RPMI7951 (cell line): Measurements from ENCODE around the gene RAB7B. TPM values are rescaled to one million over a fixed set of nuclear protein-coding genes. Genes with fewer than 3 reads are reported as not detected.
"Not testable (repeated sequence)": the region's sequence is repeated elsewhere in the genome, so short reads cannot be mapped to it uniquely, and the experiment has no call there.

ENCODE experiments used
- DNase-seq: peaks from one replicate; pipeline ENCODE4 v3.0.0-alpha.2; 2012; ENCODE audit warnings: low read depth
- total RNA-seq: library from RNA; depleted of rRNA; stranded (reverse); fragments of >200 nt; shearing (Covaris generic); gene quantifications from 2 replicates; pipeline ENCODE4 v1.2.3, GENCODE V29; 2014

RAB7B gene
- total RNA-seq, 1 experiment from 2014 or later, result 0.96 TPM

- not testable (repeated sequence) for DNase-seq
Measured at GRCh38 chr1:205996641-205997040, 6.6 kb downstream of the RAB7B start.

- peak; percentile 44 for DNase-seq
Measured at GRCh38 chr1:205994346-205994745, 8.8 kb downstream of the RAB7B start.

- no peak for DNase-seq
Measured at GRCh38 chr1:205993068-205993467, 10.1 kb downstream of the RAB7B start.

GRCh38 chr1:205992218-205992882 lies 10.8 kb downstream of the RAB7B start:
- DNase-seq, result no peak

- DNase-seq, result peak; percentile 36
Measured at GRCh38 chr1:205991237-205991636, 12.0 kb downstream of the RAB7B start.

- DNase-seq, result no peak
Measured at GRCh38 chr1:205990226-205990625, 13.0 kb downstream of the RAB7B start.

- no peak for DNase-seq
Measured at GRCh38 chr1:205989786-205990185, 13.4 kb downstream of the RAB7B start.

- DNase-seq, result no peak
Measured at GRCh38 chr1:205988585-205988995, 14.6 kb downstream of the RAB7B start.

- no peak for DNase-seq
Measured at GRCh38 chr1:205986861-205987260, 16.3 kb downstream of the RAB7B start.

GRCh38 chr1:205986292-205986691 lies 16.9 kb downstream of the RAB7B start:
- DNase-seq, result no peak

- no peak for DNase-seq
Measured at GRCh38 chr1:205985330-205986005, 17.7 kb downstream of the RAB7B start.

GRCh38 chr1:205983925-205984725 lies 19.1 kb downstream of the RAB7B start:
- DNase-seq, result peak; percentile 44

GRCh38 chr1:205981257-205981656 lies 21.9 kb downstream of the RAB7B start:
- no peak for DNase-seq

- DNase-seq, result peak; percentile 42
Measured at GRCh38 chr1:205980237-205980870, 22.8 kb downstream of the RAB7B start.

- no peak for DNase-seq
Measured at GRCh38 chr1:205979301-205979700, 23.9 kb downstream of the RAB7B start.

- DNase-seq, result no peak
Measured at GRCh38 chr1:205978676-205979075, 24.5 kb downstream of the RAB7B start.

GRCh38 chr1:205977402-205978014 lies 25.7 kb downstream of the RAB7B start:
- DNase-seq, result peak; percentile 67

- DNase-seq, result peak; percentile 56
Measured at GRCh38 chr1:205976708-205977401, 26.3 kb downstream of the RAB7B start.

GRCh38 chr1:205976036-205976435 lies 27.2 kb downstream of the RAB7B start:
- no peak for DNase-seq

- DNase-seq, result peak; percentile 25
Measured at GRCh38 chr1:205975387-205975998, 27.7 kb downstream of the RAB7B start.

- no peak for DNase-seq
Measured at GRCh38 chr1:205974712-205975111, 28.5 kb downstream of the RAB7B start.
